GM19193 (cell line): ENCODE data around the gene CDKN1B.

Source experiments
- POLR2A ChIP-seq: IDR thresholded peaks from 4 replicates; pipeline ENCODE4 v1.6.1; 2011; ENCODE audit not compliant: insufficient read depth, insufficient read length; ENCODE audit errors: extremely low read depth

CDKN1B gene

GRCh38 chr12:12725086-12725955, 8.2 kb downstream of the CDKN1B start:
- TF ChIP-seq POLR2A, result peak; percentile 90

DNA sequence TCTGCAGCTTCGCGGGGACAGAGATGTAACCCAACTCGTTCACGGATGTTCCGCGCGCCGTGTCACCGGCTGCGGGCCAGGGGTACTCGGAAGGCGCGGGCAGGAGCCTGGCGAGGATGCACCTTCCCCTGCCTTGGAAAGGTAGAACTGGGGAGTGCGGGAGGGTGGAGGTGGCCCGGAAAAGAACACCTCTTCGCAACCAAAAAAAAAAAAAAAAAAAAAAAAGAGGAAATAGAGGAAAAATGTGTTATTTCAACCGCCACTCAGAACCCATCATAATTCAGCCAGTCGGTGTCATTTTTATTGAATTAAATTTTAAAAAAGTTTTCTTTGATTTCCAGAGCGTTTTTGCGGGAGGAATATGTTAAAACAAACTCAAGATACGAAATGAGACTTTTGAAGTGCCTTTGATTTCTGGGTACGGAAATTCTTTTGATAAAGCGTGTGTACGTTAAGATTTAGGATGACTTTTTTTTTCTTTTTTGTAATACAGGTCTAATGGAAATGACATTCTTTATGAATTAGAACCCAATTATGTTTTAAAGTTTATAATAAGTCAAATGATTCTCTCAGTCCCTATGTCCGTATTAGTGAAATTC, 8.9 kb downstream of the CDKN1B start:
- no peak for TF ChIP-seq POLR2A

GRCh38 chr12:12726555-12727093, 9.5 kb downstream of the CDKN1B start:
- TF ChIP-seq POLR2A, result no peak

DNA sequence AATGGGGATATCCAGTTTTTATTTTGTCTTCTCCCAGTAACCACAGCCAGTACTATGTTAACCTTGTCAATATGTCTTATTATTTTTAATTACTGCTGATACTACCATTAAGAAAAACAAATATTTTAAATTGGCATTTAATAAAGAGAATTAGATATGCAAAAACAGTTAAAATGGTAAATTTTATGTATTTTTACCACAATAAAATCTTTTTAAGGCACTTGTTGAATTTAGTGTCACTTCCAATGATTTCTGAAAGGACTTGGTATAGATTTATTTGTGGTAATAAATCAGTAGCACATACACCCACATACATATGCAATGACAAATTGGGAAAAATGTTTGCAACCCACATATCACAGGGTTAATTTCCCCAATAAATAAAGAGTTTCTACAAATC, 14.0 kb downstream of the CDKN1B start:
- TF ChIP-seq POLR2A, result no peak

GRCh38 chr12:12731785-12732184, 14.6 kb downstream of the CDKN1B start:
- no peak for TF ChIP-seq POLR2A

- no peak for TF ChIP-seq POLR2A
Observed at GRCh38 chr12:12733118-12733517, 15.9 kb downstream of the CDKN1B start.

GRCh38 chr12:12734054-12734453, 16.9 kb downstream of the CDKN1B start:
- TF ChIP-seq POLR2A, result no peak

DNA sequence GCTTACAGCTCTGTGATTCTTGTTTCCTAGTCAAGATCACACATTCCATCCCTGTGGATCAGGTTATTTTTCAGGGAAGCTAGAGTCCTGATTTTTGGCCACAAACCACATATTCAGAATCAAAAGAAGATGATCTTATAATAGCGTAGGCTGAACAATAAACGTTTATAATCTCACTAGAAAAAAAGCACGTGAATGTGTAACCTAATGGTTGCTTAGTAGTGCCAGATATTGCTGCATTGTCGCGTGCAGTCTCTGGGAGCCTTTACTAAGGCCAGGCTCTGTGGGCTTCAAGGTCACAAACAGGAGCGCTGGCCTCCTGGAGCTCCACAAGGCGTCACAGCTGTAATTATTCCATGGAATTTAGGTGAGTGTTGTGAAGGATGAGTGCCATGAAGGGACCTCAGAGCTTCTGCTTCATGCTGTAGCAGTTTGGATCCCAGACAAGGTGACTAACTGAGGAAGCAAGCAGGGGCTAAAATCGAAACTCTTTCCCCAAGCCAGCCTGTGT, 17.4 kb downstream of the CDKN1B start:
- TF ChIP-seq POLR2A, result no peak

DNA sequence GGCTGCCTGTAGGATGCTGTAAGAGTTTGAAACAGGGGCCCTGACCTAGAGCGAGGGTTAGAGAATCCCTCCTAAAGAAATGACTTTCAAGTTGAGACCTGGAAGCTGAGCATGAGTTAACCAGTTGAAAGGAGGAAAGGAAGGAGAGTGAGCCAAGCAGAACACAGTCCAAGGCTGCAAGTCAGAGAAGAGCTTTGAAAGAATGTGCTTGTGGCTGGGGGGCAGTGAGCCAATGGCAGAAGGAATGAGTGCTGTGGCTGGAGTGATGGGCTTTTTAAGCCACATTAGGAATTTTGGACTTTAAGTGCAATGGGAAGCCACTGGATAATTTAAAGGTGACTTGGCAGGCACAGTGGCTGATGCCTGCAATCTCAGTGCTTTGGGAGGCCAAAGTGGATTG, 18.1 kb downstream of the CDKN1B start:
- no peak for TF ChIP-seq POLR2A

GRCh38 chr12:12736759-12737676, 19.9 kb downstream of the CDKN1B start:
- no peak for TF ChIP-seq POLR2A

- TF ChIP-seq POLR2A, result no peak
Observed at GRCh38 chr12:12741660-12742059, 24.5 kb downstream of the CDKN1B start.

- no peak for TF ChIP-seq POLR2A
Observed at GRCh38 chr12:12744546-12745305, 27.6 kb downstream of the CDKN1B start.

GRCh38 chr12:12745576-12746211, 28.5 kb downstream of the CDKN1B start:
- TF ChIP-seq POLR2A, result no peak
